Fibroblast of skin of scalp (primary cell): ENCODE results near the gene PLXNC1.

Experiments
- DNase-seq: peaks from one replicate; pipeline ENCODE4 v3.0.0-alpha.2; 2013

PLXNC1 gene

DNA sequence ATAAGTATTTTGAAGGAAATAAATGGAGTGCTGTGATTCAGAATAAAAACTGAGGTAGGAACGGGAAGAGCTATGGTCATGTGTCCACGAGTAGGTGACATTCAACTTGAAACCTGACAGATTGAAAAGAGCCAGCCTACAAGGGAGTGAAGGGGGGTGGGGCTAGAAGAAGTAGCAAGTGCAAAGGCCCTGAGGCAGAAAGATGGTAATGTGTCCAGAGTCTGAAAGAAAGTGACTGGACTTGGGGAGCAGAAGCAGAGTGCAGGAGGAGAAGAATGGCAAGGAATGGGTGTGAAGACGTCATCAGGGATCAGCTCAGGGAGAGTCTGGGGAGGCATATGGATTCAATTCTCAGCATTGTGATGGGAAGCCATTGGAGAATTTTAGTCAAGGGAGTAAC is 13.7 kb downstream of the PLXNC1 start:
- no peak for DNase-seq

DNA sequence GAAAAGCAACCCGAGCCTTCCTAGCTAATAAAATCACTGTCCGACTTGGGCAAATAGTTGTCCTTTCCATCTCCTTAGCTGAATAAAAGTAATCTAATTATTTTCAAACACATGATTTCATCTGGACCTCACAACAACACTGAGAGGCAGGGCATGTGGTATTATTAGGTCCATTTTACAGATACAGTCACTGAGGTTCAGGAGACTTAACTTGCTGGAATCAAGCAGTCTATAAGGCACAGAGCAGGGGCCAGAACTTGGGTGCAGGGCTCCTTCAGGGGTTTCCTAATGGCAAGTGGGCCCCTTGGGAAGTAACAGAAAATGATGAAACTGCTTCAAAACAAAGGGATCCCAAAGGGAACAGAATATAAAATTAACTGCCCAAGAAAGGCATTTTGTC is 15.5 kb downstream of the PLXNC1 start:
- DNase-seq: no peak

DNA sequence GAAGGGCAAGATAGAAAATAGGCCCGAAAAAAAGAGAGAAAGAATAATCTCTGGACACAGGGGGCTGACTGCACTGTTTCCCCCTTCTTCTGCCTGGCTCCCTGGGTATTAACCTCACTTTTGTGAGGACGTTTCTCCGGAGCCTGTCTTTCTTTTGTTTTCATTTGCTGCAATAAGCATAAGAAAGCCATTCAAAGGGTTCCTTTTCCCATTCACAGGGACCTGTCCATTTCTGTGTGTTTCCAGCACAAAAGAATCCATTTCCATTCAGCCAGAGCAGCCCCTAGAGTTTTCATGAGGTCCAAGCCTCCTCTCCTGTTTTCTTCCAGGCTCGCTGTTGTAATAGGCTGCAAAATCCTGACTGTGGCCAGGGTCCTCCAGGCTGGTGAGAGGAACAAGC is 16.8 kb downstream of the PLXNC1 start:
- DNase-seq: no peak

DNA sequence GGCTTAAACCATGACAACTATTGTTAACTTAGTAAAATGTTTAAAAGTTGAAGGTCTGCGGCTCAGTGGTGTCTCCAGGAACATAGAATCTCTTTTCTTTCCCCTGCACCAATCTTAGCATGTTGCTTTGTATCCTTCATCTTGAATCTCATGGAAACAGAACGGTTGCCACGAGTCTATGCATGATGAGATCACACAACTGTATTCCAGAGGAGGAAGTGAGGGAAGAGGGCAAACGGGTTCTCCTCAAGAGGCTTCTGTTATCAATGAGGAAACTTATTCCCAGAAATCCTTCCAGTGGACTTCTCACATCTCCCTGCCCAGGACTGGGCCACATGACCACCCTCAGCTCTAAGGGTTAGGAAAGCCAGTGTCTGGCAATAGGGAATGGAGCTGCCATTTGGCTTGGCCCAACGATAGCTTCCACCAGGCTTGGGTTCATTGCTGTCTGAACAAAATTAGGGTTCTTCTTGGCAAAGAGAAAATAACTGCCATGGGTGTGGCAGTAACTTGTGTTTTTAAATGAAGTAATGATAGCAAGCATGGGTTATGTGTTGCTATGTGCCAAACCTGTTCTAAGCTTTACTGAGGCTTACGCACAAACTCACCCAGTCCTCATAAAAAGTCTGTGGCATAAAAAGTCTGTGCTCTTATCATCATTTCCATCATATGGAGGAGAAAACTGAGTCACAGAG is 17.4 kb downstream of the PLXNC1 start:
- no peak for DNase-seq

DNA sequence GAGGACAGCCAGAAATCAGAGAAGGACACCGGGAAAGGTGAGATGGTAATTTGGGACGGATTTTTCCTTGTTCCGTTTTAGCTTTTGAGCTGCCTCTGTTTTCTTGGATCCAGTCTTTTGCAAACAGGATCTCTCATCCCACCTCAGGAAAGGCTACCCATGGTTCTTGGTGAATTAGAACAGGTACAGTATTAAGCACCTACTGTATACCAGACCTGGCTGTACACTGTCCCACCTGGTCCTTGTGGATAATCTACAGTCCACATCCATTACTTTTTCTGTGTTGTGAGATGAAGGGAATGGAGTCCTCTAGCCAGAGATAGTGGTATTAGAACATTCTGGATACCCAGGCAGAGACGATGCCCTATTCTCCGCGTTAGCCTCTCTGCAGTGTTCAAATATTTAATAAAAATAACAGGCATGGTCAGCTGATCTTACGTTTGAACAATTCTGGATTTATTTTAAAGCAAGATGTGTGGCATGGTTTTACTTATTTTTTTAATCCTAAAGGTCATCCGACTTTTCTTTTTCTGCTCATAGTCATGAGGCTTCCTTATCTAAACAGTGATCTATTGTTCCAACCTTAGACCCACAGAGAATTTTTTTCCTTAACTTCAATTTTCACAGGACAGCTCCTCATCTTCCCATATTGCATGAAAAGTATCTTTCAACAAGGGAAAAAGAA is 18.8 kb downstream of the PLXNC1 start:
- DNase-seq: no peak

DNA sequence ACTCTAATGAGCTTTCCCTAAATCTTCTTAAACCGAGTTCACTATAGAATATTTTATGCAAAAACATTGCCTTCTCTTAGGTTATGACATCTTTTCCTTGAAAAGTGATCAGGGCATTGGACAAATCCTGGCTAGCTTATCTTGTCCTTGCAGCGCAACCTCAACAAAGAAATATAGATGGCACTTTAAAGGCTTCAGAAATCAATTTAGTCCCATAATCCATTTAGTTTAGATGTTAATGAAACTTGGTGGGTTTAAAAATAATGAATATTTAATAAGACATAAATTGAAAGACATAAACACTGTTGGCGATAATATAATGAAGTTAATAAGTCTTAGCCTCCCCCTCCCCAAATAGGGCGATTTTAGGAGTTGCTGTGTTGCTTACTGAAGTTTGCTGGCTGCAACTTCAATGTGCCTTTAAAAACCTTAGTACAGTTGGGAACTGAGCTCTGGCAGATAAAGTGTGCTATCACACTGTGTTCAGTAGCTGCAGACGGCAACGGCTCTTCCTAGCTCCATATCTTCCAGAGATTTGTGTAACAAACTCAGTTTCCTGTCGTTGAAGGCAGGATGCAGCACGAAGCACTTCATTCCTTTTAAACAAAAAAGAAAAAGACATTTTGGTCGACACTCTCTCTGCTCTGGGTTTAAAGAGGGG is 19.5 kb downstream of the PLXNC1 start:
- DNase-seq: no peak

DNA sequence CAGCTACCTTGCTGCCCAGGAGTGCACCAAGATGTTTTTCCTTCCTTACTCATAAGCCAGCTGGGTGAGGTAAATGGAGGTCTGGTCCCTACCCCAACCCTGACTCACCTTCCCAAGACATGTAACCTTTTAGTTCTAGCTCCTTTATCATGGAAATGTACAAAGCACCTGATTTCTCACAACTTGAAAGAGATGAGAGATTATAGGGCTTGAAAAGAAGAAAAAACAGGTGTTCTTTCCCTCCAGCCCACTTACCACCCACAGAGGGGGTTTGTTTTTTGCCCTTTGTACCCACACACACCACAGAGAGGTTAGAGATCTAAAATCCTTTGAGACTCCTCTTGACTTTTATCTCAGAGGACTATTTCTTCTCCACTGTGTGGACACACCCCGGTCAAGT is 21.1 kb downstream of the PLXNC1 start:
- DNase-seq: no peak

DNA sequence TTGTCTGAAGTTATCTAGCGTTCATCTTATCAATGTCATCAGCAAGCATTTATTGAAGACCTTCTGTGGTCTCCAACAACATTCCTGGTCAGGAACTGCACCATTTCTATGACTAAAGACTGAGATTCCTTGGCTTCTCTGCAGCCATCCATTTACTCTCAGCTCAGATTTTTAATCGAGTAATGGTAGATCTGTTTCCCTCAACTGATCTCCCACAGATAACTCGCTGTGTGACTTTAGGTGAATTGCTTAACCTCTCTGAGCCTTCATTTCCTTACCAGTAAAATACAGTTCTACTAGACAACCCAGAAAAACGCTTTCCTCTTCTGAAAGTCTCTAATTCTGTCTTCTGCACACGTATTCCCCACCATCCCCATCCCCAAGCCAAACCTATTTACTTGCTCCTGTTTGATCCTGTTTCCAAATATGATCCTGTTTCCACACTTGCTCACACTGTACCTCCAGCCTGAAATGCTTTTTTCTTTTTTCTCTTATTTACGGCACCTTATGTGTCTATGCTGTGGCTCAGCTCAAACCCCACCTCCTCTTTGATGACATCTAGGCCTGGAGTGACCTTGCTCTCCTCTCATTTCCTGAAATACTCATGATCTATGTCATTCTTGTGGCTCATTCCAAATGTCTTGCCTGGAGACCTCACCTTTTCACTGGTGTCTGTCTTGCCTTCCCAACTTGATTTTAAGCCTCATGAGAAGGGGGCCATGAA is 21.8 kb downstream of the PLXNC1 start:
- no peak for DNase-seq

DNA sequence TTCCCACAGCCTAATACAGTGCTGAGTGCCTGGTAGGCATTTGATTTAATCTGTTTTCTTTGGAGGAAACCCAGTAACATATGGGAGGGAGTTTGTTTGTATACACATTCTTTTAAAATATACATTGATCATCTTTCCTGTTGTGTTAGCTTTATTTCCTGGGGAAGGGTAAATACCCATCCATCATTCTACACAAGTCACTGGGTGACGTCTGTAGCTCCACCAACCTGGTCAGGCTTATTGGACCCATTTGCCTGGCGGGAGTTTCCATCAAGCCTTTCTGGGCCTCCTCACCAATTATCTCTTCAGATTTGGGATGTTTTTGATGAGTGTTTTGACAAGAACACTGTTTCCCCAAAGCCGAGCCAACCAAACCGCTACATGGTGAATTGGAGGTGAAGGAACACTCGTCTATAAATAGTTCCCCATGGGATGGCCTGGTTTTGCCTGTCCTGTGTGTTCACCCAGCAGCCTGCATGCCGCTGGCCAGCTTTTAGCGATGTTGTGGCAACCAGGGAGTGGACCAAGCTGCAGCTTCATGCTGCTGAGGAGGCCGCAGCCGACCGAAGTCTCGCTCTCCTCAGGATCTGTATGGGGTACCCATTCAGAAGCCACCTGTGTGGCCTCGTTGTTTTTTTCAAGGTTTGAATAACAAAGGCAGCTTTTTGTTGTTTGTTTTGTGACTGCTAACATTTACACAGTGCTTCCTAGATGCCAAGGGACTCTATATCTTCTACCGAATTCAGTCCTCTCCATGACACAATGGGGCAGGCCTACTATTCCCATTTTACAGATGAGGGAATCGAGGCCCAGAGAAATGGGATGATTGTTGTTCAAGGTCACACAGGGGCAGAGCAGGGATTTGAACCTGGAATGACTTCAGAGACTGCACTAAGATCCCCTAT is 22.6 kb downstream of the PLXNC1 start:
- no peak for DNase-seq

DNA sequence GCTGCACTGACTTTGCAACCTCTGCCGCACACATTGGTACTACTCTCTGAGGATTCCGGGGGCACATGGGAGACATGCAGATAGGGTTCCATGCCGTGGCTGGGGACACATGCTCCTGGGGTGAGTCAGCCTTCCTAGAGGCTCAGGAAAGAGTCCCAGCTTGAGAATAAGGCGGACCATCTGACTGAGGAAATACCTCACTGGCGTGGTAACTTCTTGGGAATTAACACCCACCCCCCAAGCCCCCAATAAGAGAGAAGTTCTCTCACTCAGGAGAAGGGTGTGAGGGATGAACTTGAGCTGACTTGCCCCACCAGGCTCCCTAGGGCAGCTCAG is 23.2 kb downstream of the PLXNC1 start:
- DNase-seq: peak; percentile 89

DNA sequence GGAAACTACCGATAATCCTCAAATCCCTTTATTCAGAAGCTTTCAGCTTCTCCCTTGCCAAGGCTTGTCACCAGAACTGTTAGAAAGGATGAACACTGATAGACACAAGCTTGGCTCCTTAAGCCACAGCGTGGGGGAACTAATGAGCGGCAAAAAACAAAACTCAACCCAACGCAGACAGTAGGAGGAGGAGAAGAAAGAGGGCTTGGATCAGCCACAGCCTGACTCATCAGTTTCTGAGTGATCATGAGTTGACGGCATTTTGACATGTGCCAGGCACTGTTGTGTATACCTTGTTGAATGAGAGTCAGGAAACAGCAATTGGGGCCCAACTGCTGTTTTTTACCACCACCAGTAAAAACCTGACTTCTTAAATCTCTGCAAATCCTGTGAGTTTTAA is 23.7 kb downstream of the PLXNC1 start:
- DNase-seq: peak; percentile 56

DNA sequence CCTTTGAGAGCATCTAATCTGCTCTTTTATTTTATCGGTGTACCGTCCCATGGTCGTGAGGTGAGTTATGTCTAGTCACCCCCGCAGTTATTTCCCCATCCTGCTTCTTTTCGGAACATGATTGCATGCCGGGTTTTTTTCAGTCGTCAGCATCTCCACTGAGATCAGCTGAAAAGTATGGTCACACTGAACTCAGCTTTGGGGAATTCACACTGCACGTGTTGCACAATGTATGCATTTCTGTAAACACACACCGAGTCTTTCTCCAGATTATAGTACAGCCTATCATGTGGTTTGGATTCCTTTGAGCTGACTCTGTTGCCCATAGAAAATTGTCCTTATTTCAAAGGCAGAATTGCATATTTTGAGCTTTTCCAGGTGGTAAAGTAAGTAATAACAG is 24.6 kb downstream of the PLXNC1 start:
- DNase-seq: peak; percentile 97

DNA sequence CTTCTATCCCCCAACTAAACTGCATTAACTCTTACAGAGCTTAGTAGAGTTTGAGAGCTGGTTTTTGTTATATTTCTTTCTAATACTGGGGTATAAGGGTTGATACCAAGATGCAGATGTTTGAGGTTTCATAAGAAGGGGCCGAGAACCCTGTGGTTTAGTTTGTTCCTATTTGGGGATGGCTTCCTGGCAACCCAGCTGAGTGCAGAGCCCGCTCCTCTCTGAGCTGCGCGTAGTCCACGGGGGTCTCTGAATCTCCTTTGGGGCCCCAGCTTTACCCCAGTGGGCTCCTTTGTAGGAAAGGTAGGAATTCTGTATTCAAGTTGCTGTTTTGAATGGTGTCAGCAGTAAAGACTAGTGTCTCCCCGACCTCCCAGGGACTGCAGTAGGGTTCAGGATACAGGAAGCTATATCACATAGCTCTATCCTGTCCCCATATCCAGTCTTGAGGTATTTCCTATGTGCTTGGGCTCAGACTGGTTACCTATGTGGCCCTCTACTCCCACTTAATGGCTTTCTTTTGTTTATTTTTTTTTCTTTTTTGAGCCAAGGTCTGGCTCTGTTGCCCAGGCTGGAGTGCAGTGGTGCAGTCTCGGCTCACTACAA is 25.4 kb downstream of the PLXNC1 start:
- no peak for DNase-seq

DNA sequence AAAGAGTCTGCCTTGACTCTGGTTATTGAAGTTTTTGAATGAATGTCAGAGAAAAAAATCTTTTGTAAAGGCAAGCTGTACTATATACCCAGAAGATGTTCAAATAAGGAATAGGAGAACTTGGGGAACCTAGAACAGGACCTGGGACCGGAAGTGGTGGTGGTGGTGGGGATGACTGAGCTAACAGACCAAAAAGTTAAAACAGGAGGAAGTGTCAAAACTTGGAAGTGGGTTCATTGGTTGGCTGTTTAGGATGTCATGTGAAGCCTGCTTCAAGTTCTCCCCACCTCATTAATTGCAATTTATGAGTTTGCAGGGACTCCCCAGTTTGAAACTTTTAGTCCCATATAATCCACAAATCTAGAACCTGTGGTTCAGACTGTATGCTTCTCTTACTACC is 26.2 kb downstream of the PLXNC1 start:
- no peak for DNase-seq

DNA sequence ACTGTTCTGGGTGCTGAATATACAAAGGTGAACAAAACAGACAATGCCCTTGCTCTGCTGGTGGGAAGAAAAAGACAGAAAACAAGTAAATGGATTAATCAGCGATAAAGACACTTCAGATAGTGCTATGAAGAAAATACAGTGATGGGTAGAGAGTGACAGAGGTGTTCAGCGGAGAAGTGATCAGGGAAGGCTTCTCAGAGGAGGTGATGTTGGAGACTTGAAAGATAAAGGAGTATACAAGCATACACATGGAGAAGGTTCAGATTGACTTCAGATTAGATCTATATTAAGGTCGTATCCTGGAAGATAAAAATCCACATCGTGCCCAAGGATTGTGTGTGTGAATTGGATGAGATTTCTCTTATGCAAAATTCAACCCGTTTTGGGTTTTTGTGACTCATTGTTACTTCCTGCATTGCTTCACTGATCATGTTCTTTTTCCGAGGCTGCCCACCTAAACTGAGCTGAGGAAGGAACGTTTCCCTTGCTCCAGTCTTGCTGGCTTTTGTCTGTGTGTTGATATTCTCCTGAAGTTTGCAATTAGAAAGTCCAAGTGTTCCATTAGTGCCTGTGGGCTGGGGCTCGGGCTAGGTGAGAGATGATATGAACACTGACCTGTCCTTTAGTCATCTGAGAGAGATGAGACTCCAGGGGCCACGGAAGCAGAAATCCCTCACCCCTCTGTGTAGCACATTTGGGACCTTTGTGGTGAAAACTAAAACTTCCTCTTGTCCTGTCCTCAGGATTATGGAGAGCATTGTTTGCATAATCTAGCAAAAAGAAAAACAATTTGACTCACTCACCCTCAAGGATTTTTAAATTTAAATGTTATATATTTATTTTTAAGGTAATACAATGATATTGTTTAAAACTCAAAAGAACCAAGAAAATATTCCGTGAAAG is 27.6 kb downstream of the PLXNC1 start:
- DNase-seq: no peak

DNA sequence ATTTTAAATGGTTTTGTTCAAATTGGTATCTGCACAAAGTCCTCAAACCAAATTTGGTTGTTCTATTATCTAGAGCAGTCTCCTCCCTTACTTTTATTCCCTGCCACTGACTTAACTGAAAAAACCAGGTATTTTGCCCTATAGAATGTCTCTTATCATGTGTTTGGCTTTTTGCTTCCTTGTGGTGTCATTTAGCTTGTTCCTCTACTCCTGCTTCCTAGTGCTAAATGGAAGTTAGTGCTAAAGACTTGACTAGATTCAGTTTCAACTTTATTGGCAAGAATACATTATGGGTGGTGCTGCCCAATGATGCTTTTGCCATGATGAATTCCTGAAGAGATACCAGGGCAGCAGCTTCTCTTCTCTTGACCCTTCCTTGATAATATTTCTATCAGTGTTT is 29.7 kb downstream of the PLXNC1 start:
- no peak for DNase-seq

DNA sequence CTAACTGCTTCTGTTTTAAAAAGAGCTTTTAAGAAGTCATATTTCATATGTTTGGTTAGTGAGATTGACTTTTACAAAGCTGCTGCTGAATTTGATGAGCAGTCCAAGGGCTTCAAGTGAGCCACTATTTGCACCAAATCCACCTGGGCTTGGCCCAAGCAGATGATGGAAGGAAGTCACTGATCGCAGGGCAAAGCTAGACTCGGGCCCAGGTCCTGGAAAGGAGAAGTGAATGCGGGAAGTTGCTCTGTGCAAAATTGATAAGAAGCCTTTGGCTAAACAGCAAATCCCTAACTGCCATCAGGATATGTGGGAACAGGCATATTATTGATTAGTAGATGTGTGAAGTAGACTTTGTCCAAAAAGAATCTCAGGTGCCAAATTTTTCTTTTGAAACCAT is 30.5 kb downstream of the PLXNC1 start:
- no peak for DNase-seq

DNA sequence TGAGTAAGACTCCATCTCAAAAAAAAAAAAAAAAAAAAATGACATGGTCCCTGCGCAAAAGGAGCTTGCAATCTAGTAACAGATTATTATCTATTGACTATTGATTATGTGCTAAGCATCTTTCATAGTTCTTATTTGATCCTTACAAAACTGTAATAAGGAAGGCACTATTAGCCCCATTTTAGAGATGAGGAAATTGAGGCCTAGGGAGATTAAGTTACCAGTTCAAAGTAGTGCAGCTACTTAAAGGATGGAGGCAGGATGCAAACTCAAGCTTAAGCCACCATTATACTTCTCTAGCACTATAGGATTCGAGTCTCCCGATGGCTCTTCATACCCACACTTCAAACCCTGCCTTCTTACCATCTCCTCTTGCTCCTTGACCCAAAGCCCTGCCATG is 31.3 kb downstream of the PLXNC1 start:
- DNase-seq: no peak

DNA sequence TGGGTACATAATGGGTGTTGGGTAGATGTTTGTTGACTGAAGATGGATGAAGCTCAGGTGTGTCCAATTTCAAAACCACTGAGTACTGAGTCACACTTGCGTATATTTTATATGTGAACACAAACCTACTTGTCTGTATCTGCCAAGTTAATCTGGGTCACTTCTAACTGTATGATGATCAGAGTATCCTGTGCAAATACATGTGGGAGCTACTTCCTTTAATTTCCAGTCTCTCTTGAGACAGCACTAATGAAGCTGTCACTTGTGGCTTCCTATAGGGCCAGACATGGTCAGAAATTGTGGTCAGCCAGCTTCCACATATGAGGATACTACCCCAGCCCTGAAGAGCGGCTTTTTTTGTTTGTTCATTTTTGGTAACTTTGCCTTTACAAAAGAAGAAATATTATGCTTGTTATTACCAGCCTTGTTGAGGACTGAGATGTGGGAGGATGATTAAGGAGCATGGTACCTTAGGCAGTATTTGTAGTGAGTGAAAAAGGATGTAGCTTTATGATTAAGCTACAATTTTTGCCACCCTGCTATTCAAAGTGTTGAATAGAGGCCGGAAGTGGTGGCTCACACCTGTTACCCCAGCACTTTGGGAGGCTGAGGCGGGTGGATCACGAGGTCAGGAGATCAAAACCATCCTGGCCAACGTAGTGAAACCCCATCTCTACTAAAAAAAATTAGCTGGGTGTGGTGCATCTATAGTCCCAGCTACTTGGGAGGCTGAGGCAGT is 32.4 kb downstream of the PLXNC1 start:
- no peak for DNase-seq
